Glutamatergic neuron (in vitro differentiated cells): ENCODE measurements around the gene OSBPL9. TPM values are rescaled to one million over a fixed set of nuclear protein-coding genes. Genes with fewer than 3 reads are reported as not detected.

ENCODE experiments used
- DNase-seq: peaks from one replicate; pipeline ENCODE4 v3.0.0; 2022
- H3K27ac Mint-ChIP-seq: one replicate; pipeline ENCODE4 v1.8.0; 2020; ENCODE audit warnings: mild to moderate bottlenecking, mixed read lengths, inconsistent platforms; ENCODE audit not compliant: unreplicated experiment
- H3K27me3 Mint-ChIP-seq: one replicate; pipeline ENCODE4 v1.8.0; 2020; ENCODE audit warnings: mild to moderate bottlenecking, moderate library complexity, mixed read lengths, inconsistent platforms; ENCODE audit not compliant: unreplicated experiment
- H3K36me3 Mint-ChIP-seq: one replicate; pipeline ENCODE4 v1.8.0; 2020; ENCODE audit warnings: mild to moderate bottlenecking, mixed read lengths, inconsistent platforms; ENCODE audit not compliant: unreplicated experiment
- H3K4me1 Mint-ChIP-seq: one replicate; pipeline ENCODE4 v1.8.0; 2020; ENCODE audit warnings: mild to moderate bottlenecking, low read depth, mixed read lengths, inconsistent platforms; ENCODE audit not compliant: unreplicated experiment
- H3K4me3 Mint-ChIP-seq: one replicate; pipeline ENCODE4 v1.8.0; 2020; ENCODE audit warnings: mild to moderate bottlenecking, mixed read lengths, inconsistent platforms; ENCODE audit not compliant: unreplicated experiment
- H3K9me3 Mint-ChIP-seq: one replicate; pipeline ENCODE4 v1.8.0; 2020; ENCODE audit warnings: mild to moderate bottlenecking, moderate library complexity, mixed read lengths, inconsistent platforms; ENCODE audit not compliant: unreplicated experiment
- total RNA-seq: library from RNA; stranded (reverse); fragmentation: NEBNext Ultra II Directional; extraction: Animal tissue kit (Norgen Biotek cat#: 25700); gene quantifications from one replicate; pipeline ENCODE4 v1.2.1, GENCODE V29; 2021; ENCODE audit not compliant: unreplicated experiment
- TF ChIP-seq, protein P1 (sequence below): fragments of 200-600 bp; sonication (generic); IDR thresholded peaks from one replicate; pipeline ENCODE4 v1.5.0; 2021; ENCODE audit not compliant: partially characterized antibody, unreplicated experiment

OSBPL9 gene
- total RNA-seq, 1 donor from 2014 or later, result 84.6 TPM

DNA sequence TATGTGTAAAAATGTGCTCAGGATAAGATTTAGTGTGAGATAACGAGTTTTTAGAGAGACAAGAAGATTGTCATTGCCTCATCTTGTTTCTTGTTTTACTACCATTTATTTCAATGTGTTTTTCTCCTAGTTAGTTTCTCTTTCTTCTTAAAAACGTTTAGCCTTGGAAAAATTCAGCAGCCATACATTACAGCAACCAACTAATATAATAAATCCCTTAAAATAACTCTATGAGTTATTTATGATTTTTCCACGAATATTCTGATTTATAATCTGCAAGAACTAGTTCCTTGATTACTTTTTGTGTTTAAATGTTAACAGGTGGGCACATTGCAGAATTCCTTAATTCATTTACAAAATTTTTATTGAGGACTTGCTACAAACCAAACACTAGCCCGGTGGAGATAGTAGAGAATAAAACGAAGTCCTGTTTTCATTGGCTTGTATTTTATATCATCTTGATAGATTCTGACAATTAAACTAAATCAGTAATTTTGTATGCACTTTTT, 118.9 kb downstream of the OSBPL9 start:
- Mint-ChIP-seq H3K27ac (no peak overlapping the region), H3K27me3 (peaks cover 2% of the 10 kb centered on the region), H3K9me3 (no peaks in the 10 kb centered on the region), H3K36me3 (no peaks in the 10 kb centered on the region), H3K4me1 (peaks cover 10% of the 10 kb centered on the region), H3K4me3 (no peak overlapping the region)
- TF ChIP-seq, protein P1, sequence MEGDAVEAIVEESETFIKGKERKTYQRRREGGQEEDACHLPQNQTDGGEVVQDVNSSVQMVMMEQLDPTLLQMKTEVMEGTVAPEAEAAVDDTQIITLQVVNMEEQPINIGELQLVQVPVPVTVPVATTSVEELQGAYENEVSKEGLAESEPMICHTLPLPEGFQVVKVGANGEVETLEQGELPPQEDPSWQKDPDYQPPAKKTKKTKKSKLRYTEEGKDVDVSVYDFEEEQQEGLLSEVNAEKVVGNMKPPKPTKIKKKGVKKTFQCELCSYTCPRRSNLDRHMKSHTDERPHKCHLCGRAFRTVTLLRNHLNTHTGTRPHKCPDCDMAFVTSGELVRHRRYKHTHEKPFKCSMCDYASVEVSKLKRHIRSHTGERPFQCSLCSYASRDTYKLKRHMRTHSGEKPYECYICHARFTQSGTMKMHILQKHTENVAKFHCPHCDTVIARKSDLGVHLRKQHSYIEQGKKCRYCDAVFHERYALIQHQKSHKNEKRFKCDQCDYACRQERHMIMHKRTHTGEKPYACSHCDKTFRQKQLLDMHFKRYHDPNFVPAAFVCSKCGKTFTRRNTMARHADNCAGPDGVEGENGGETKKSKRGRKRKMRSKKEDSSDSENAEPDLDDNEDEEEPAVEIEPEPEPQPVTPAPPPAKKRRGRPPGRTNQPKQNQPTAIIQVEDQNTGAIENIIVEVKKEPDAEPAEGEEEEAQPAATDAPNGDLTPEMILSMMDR, result no peak
- DNase-seq, result no peak

DNA sequence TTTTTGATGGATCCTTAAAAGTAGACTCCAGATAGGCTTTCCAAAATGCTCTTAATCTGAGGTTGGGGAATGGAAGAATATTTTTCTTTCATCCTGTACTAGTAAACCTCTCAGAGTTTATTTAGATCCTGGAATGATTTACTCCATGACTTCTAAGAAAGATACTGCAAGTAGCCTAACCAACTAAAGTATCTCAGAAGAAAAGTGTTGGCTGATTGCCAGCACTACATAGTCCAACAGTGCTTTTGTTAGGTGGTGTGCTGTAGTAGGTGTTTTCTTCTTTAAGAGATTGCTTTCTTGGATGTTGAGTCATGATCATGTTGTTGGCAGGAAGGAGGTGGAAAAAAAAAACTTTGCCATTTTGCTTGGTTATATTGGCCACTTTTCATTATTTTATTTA, 119.8 kb downstream of the OSBPL9 start:
- Mint-ChIP-seq H3K27ac (no peak overlapping the region), H3K27me3 (peaks cover 2% of the 10 kb centered on the region), H3K36me3 (no peaks in the 10 kb centered on the region), H3K9me3 (no peaks in the 10 kb centered on the region), H3K4me1 (peaks cover 10% of the 10 kb centered on the region), H3K4me3 (no peak overlapping the region)
- no peak for DNase-seq
- TF ChIP-seq, protein P1, result no peak

DNA sequence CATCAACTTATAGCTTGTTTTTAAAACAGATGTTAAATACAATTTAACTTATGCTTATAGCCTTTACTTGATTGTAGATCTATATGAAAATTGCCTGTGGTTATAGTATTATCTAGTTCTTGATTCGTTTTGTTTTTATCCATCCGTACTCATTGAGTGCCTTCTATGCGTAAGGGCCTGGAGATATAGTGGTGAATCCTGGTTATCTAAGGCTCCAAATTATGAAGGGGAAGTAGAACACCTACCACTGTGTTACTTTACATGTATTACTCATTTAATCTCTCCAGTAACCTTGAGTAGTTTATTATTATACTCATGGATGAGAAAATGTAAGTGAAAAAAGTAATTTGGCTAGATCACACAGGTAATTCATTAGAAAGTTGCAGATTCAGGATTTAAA, 121.8 kb downstream of the OSBPL9 start:
- no peak for DNase-seq
- Mint-ChIP-seq H3K4me1 (peaks cover 4% of the 10 kb centered on the region), H3K9me3 (no peaks in the 10 kb centered on the region), H3K4me3 (no peak overlapping the region), H3K27ac (no peak overlapping the region), H3K36me3 (no peaks in the 10 kb centered on the region), H3K27me3 (peaks cover 2% of the 10 kb centered on the region)
- TF ChIP-seq, protein P1, result no peak

DNA sequence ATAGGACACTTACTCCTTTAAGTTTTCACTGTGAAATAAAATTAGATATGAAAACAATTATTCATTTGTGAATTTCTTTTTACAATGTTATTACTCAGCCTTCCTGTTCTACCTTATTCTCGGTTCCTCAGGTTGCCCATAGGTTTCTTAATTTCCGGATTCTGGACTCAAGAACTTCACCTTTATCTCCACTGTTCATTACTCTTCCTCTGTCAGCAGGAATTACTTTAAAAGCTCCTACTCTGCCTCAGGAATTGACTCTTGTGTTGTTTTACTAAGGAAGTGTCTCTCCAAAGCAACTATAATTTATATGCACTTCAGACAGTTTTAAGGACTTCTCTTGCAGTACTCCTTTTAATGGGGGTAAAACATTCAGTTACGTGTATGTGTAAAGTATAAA, 123.8 kb downstream of the OSBPL9 start:
- Mint-ChIP-seq H3K4me3 (no peak overlapping the region), H3K9me3 (no peaks in the 10 kb centered on the region), H3K27me3 (no peaks in the 10 kb centered on the region), H3K36me3 (no peaks in the 10 kb centered on the region), H3K4me1 (no peaks in the 10 kb centered on the region), H3K27ac (no peak overlapping the region)
- DNase-seq, result no peak
- TF ChIP-seq, protein P1, result no peak

DNA sequence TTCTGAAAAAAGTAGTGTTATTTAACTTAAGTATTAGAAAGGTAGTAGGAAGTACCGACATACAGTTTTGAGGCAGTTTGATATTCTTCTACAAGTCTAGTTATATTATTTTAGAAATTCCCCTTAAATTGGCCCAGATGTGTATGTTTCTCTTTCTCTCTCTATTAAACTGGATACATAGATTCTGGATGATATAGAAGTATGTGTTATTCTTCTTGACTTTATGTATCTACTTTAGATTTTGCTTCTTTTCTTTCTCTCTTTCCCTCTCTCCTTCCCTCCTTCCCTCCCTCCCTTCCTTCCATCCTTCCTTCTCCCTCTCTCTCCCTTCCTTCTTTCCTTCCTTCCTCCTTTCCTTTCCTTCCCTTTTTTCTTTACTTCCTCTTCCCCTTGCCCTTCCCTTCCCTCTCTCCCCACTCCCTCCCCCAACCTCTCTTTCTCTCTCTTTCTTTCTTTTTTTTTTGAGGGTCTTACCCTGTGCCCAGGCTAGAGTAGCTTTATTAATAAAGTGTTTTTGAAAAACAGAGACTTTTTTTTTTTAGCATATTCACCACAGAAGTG, 124.3 kb downstream of the OSBPL9 start:
- H3K4me1 Mint-ChIP-seq, result no peaks in the 10 kb centered on the region
- no peaks in the 10 kb centered on the region for H3K9me3 Mint-ChIP-seq
- TF ChIP-seq, protein P1, result no peak
- H3K4me3 Mint-ChIP-seq, result no peak overlapping the region
- no peaks in the 10 kb centered on the region for H3K27me3 Mint-ChIP-seq
- no peak for DNase-seq
- H3K36me3 Mint-ChIP-seq, result no peaks in the 10 kb centered on the region
- H3K27ac Mint-ChIP-seq, result no peak overlapping the region
